ENCODE measurements around the gene PTTG1IP. TPM values are rescaled to one million over a fixed set of nuclear protein-coding genes. Genes with fewer than 3 reads are reported as not detected.

Gene PTTG1IP
- 241 and 282 TPM in 2 replicates for total RNA-seq

GRCh38 chr21:44873356-44874239 lies at the start of gene PTTG1IP:
TSS of gene PTTG1IP (minus strand) at chr21:44873690. CDS start at chr21:44873616, 74 bp downstream.

GRCh38 chr21:44920694-44921604 lies 47.5 kb upstream of the PTTG1IP start, which contains the start of gene ITGB2:
TSS of gene ITGB2 (minus strand) at chr21:44920899. CDS start at chr21:44910782, 10,117 bp downstream.

GRCh38 chr21:44817914-44818639 lies 55.4 kb downstream of the PTTG1IP start, which contains the start of gene SUMO3:
TSS of gene SUMO3 (minus strand) at chr21:44818062. CDS start at chr21:44817968, 94 bp downstream.

GRCh38 chr21:44801468-44802395 lies 71.8 kb downstream of the PTTG1IP start, which contains the start of gene UBE2G2:
TSS of gene UBE2G2 (minus strand) at chr21:44801820. CDS start at chr21:44801748, 72 bp downstream.

Other genes with a start within 250 kb of the PTTG1IP start
- not detected in 2 replicates for gene KRTAP10-9, start 246.6 kb downstream of the PTTG1IP start, total RNA-seq
- gene KRTAP10-10, start 236.3 kb downstream of the PTTG1IP start, total RNA-seq = not detected in 2 replicates
- not detected in 2 replicates for gene KRTAP10-11, start 227.3 kb downstream of the PTTG1IP start, total RNA-seq
- not detected in 2 replicates for gene KRTAP12-4, start 219.0 kb downstream of the PTTG1IP start, total RNA-seq
- gene KRTAP12-3, start 215.8 kb downstream of the PTTG1IP start, total RNA-seq = not detected in 2 replicates
- not detected in 2 replicates for gene KRTAP12-2, start 206.8 kb downstream of the PTTG1IP start, total RNA-seq
- not detected in 2 replicates for gene KRTAP12-1, start 191.5 kb downstream of the PTTG1IP start, total RNA-seq
- gene KRTAP10-12, start 176.5 kb downstream of the PTTG1IP start, total RNA-seq = not detected in 2 replicates
- not detected in 2 replicates for gene TSPEAR, start 162.1 kb downstream of the PTTG1IP start, total RNA-seq
- gene UBE2G2, start 71.9 kb downstream of the PTTG1IP start, total RNA-seq = 88.7 and 102 TPM in 2 replicates
- gene SUMO3, start 55.6 kb downstream of the PTTG1IP start, total RNA-seq = 66.2 and 77.2 TPM in 2 replicates
- 0.46 and 1.7 TPM in 2 replicates for gene ITGB2, start 47.2 kb upstream of the PTTG1IP start, total RNA-seq
- 9.9 and 12.8 TPM in 2 replicates for gene SLX9, start 66.3 kb upstream of the PTTG1IP start, total RNA-seq
- gene ADARB1, start 200.9 kb upstream of the PTTG1IP start, total RNA-seq = 9.3 and 11.9 TPM in 2 replicates

Measured in smooth muscle cell of the pulmonary artery (primary cell).